Aorta (tissue), 5 donors: ENCODE results near the gene TERC. TPM values are rescaled to one million over a fixed set of nuclear protein-coding genes. Genes with fewer than 3 reads are reported as not detected.

Experiments used
- ATAC-seq: fragments of 200-7000 bp; cut with Tn5 transposase; one replicate; pipeline ENCODE4 v1.9.1; 2022; ENCODE audit warnings: moderate library complexity; ENCODE audit not compliant: low FRiP score
- DNase-seq, 2 donors: peaks; one replicate each; pipeline ENCODE4 v3.0.0-alpha.2; 2020
- H3K27ac ChIP-seq, 2 donors: one replicate each; pipeline ENCODE4 v1.5.1; 2013; ENCODE audit warnings: low read length in 2 of 2, mild to moderate bottlenecking in 2 of 2, moderate library complexity in 2 of 2, control low read depth in 1 of 2, inconsistent platforms in 1 of 2, low read depth in 1 of 2
- H3K27me3 ChIP-seq, 2 donors: one replicate each; pipeline ENCODE4 v1.6.1; 2013; ENCODE audit warnings: control low read depth in 1 of 2, low read length in 1 of 2, mild to moderate bottlenecking in 1 of 2, moderate library complexity in 1 of 2; ENCODE audit not compliant: insufficient read depth in 2 of 2, control insufficient read depth in 1 of 2
- H3K36me3 ChIP-seq, 2 donors: one replicate each; pipeline ENCODE4 v1.6.1; 2013; ENCODE audit warnings: control low read depth in 1 of 2, low read length in 1 of 2, mild to moderate bottlenecking in 1 of 2; ENCODE audit not compliant: insufficient read depth in 2 of 2, control insufficient read depth in 1 of 2
- H3K4me1 ChIP-seq, 2 donors: one replicate each; pipeline ENCODE4 v1.6.1; 2013; ENCODE audit warnings: low read length in 2 of 2, control low read depth in 1 of 2, mild to moderate bottlenecking in 1 of 2, moderate library complexity in 1 of 2; ENCODE audit not compliant: insufficient read depth in 2 of 2, control insufficient read depth in 1 of 2
- H3K4me3 ChIP-seq, 2 donors: one replicate each; pipeline ENCODE4 v1.5.1; 2013; ENCODE audit warnings: low read length in 2 of 2, control low read depth in 1 of 2, mild to moderate bottlenecking in 1 of 2
- H3K9me3 ChIP-seq: one replicate; pipeline ENCODE4 v1.6.1; 2013; ENCODE audit warnings: mild to moderate bottlenecking, low read length; ENCODE audit not compliant: control insufficient read depth
- WGBS, 2 donors: extraction: QIAGEN DNeasy Blood & Tissue Kit; methylation state at CpG; one replicate each; pipeline ENCODE4 v1.1.7; 2013; 5-methylcytosine and 5-hydroxymethylcytosine counted together
- intact Hi-C, 2 donors: fragments of 100-400 bp; cut with DNase I; formaldehyde crosslinking; loops; one replicate each; pipeline versions ENCODE4 v1.14.2 to v1.15.0; 2022
- polyA plus RNA-seq, 2 donors: library from polyadenylated mRNA; stranded (reverse); fragments of 200-250 nt; gene quantifications; one replicate each; pipeline ENCODE4 v1.2.3, GENCODE V29; 2013
- total RNA-seq, 2 donors: library from RNA; stranded (reverse); fragmentation: NEBNext Ultra II Directional; extraction: Animal tissue kit (Norgen Biotek cat#: 25700); gene quantifications; one replicate each; pipeline ENCODE4 v1.2.1, GENCODE V29; 2021
- donor health status: healthy with polysubstance abuse.
- donor health status: Bipolar disorder and iron deficiency.
- donor health status: DM: no; HTN: no; CAD: no.
- donor health status: DM: no; HTN: no; CAD: no.
- donor health status: DM: yes; HTN: yes; CAD: no.

TERC gene
- total and polyA plus RNA-seq, 4 donors = 12.4 TPM; not detected in 3

DNA sequence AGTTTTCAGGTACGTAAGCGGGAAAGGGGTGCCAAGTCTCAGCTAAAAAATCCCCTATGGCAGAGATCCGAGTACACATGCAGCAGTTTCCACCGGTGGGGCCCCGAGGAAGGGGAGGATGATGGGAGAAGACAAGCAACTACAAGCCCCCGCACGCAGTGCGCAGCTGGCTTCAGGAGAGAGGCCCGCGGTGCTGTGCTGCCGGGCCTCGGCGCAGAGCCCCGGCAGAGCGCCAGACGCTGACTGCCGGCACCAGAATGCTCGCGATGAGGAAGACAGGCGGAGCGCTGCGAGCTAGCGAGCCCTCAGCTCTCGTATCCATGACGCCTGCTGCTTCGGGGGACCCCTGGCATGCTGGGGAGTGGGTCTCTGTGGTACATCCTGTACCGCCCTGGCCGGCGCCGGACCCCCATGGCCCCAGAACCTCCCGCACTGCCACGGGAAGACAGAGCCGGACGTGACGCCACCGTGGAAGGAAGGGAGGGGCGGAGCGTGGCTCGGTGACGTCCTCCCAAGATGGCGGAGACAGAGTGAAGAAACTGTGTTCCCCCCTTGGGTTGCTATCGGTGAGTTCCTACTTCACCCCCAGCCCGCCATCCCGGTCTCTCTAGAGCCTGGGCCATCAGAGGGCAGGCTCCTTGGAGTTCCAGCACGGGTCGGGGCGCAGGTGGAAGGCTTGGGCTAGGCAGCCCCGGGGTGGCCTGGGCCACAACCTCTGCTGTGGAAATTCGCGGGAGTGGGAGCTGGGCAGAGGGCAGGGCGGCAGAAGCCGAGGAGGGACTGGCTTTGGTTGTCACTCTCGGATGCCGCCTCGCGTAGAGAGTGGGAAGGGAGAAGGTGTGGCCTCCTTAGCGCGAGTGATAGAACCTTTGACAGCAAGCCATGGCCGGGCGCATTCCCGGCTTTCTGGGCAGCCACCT is 8.3 kb upstream of the TERC start, which contains the start of gene MYNN:
Gene MYNN, plus strand, starts transcription at position 500 of the 920 bp plus-strand sequence. CDS start 900 bp downstream, outside the sequence.
- peak; percentile 95 to 97 for DNase-seq
- no peaks in the 10 kb centered on the region for H3K27me3 ChIP-seq
- H3K4me3 ChIP-seq = peak within 1 kb of the TSS; percentile 63 to 70
- H3K36me3 ChIP-seq = no peaks in the 10 kb centered on the region
- H3K4me1 ChIP-seq = peaks cover 0 to 5% of the 10 kb centered on the region in 2 donors
- 0% methylated on average over 56 to 61 of the region's 61 CpGs for WGBS, 2 donors
- intact Hi-C loops = no loop called here
- H3K27ac ChIP-seq = peak within 1 kb of the TSS; percentile 86 to 95
- H3K9me3 ChIP-seq = no peaks in the 10 kb centered on the region
- peak; percentile 96 for ATAC-seq

DNA sequence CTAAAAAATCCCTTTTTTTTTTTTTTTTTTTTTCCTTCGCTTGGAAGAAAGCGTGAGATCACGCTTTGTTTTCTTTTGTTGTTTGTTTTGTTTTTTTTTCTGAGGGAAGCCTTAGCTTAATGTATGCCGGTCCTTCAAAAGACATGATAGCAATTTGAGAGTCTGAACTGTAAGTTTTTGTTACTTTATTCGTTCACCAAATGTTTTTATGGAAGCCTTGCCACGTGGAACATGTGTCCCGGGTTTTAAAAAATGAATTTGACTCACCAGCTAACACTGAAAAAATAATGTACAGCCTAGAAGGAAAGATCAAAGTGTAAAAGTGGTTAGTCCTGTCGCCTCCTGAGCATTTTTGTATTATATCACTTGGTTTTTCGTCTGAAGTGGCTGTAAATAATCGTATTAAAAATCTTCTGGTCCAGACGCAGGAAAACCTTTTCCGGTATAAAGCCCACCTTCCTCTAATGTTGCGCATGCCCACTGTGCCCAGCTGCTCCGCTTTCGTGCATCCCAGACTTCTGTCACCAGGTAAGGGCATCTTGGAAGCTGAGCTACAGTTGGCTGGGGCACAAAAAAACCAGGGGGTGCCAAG is 7.5 kb upstream of the TERC start:
- no peaks in the 10 kb centered on the region for H3K36me3 ChIP-seq
- H3K4me1 ChIP-seq = peaks cover 0 to 5% of the 10 kb centered on the region in 2 donors
- peak; percentile 87 for ATAC-seq
- H3K9me3 ChIP-seq = no peaks in the 10 kb centered on the region
- intact Hi-C loops = no loop called here
- no peaks in the 10 kb centered on the region for H3K27me3 ChIP-seq
- peak overlapping the region; percentile 29 to 70 for H3K4me3 ChIP-seq
- peak; percentile 76 to 87 for DNase-seq
- WGBS, 2 donors = 0 to 1% methylated on average over 15 of the region's 15 CpGs
- H3K27ac ChIP-seq = peak overlapping the region; percentile 86 to 89

DNA sequence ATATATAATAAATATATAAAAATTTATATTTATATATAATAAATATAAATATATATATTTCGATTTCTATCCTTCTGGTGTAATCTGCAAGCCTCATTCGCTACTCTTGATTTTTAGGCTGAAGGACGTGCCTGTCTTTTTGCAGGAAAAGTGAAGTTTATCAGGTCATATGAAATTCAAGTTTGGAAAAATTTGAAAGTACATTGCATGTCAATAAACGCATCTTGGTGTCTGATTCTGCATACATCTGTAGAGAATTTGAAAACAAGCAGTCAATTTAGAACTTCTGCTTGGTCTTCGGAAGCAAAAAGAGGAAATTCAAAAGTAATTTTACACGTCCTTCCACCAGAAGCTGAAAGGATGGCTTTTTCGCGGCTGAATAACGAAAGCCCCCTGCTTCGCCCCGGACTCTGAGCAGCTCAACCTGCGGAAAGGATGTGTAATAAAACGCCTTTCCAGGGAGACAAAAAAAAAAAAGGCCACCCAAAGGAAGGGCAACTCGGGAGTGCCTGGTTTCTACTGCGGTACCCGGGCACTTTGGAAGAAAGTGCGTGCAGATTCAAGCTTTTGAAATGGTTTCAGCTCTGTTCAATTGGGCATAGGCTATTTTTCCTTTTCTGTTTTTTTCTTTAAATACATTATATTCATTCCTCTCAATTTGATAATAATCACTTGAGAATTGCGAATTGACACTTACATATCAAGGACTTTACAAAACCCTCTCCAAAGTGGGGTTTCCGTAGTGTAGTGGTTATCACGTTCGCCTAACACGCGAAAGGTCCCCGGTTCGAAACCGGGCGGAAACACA is 6.8 kb upstream of the TERC start:
- Histone ChIP-seq H3K4me1 (peaks cover 0 to 5% of the 10 kb centered on the region in 2 donors), H3K36me3 (no peaks in the 10 kb centered on the region), H3K9me3 (no peaks in the 10 kb centered on the region), H3K4me3 (peak overlapping the region; percentile 72 to 74), H3K27ac (peak overlapping the region in 1 of 2 donors; percentile 6), H3K27me3 (no peaks in the 10 kb centered on the region)
- intact Hi-C loops = no loop called here
- ATAC-seq (peak; percentile 83), DNase-seq (peak in 1 of 2 donors; percentile 59)
- 1% methylated on average over 27 of the region's 27 CpGs for WGBS, 2 donors

DNA sequence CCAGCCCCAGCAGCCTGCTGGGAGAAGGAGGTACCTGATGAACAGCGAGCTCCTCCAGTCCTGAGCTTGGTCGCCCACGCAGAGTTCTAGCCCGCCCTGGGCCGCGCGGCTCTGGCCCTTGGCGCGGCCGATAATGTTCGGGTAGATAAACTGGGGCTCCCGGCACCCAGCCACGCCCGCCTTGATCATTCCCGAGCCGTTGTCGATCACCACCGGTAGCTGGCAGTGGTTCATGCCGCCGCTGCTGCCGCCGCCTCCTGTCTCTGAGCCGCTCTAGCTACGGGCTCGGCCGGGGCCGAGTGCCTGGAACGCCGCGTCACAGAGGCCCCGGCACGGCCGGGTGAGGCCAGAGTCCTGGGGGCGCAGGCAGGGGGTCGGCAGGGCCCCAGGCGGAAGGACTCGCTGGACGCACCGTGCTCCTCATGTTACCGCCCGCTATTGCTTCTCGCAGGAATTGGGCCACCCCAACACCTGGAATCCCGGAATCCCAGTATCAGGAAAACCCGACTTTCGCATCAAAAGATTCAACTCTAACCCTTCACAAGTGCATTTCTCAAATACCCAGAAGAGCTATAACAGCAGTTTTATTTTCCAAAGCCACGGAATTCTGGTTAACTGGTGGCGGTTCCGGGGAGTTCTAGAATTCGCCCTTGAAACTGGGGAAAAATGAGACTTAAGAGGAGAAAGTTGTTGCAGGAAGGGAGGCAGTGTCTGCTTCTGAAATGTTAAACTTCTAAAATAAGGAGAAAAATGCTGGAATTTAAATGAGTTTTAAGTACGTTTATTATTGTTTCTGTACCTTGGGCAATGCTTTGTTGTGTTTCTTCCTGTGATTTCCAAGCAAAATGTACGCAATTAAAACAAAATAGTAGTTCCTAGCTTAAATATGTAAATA is 4.7 kb upstream of the TERC start, which contains the start of gene ACTRT3:
Gene ACTRT3, minus strand, starts transcription at position 275 of the 895 bp plus-strand sequence. Its CDS starts 41 bp downstream, at position 234.
- Histone ChIP-seq H3K9me3 (no peaks in the 10 kb centered on the region), H3K27me3 (no peaks in the 10 kb centered on the region), H3K27ac (peak within 1 kb of the TSS; percentile 71 to 83), H3K36me3 (no peaks in the 10 kb centered on the region), H3K4me3 (peak within 1 kb of the TSS; percentile 62 to 67), H3K4me1 (peaks cover 0 to 5% of the 10 kb centered on the region in 2 donors)
- WGBS, 2 donors = 1% methylated on average over 50 to 51 of the region's 51 CpGs
- ATAC-seq (peak; percentile 33), DNase-seq (peak; percentile 83 to 89)
- intact Hi-C loops = loop anchor here (5.0 to 10.0 kb wide), 5 partner anchors 102 to 1675 kb away; partner anchors contain the start of genes GOLIM4 (in 1 of the 2) and SEC62 (in 1 of the 2)

GRCh38 chr3:169764312-169764881 is 463 bp downstream of the TERC start:
- intact Hi-C loops = loop anchor here (5.0 to 10.0 kb wide), 5 partner anchors 200 to 1670 kb away; partner anchors contain the start of genes SEC62 (in 2 of the 2) and GOLIM4 (in 1 of the 2)
- DNase-seq = peak; percentile 87 to 88
- H3K4me1 ChIP-seq = no peaks in the 10 kb centered on the region
- no peaks in the 10 kb centered on the region for H3K36me3 ChIP-seq
- H3K9me3 ChIP-seq = no peaks in the 10 kb centered on the region
- no peaks in the 10 kb centered on the region for H3K27me3 ChIP-seq
- 0% methylated on average over 46 of the region's 46 CpGs for WGBS, 2 donors
- H3K27ac ChIP-seq = peak overlapping the region; percentile 97 to 99
- H3K4me3 ChIP-seq = peak overlapping the region; percentile 73 to 96
- ATAC-seq = peak; percentile 84

DNA sequence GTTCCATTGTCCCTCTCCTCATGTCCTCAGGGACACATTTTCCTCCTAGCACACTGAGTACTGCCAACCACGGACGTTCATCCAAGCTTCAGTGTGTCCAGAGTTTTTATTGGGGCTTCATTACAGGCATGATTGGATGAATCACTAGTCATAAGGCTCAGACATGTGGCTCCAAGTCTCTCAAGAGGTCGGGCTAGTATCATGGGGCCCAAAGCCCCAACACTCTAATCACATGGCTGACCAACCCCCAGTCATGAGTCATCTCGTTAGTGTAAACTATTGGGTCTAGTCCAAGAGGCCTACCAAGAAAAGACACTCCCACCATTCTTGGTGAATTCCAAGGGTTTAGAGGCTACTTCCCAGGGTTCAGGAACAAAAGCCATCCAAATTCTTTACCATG is 4.4 kb downstream of the TERC start:
- intact Hi-C loops = loop anchor here (5.0 to 10.0 kb wide), 5 partner anchors 204 to 1666 kb away; partner anchors contain the start of genes SEC62 (in 2 of the 2) and GOLIM4 (in 1 of the 2)
- no peaks in the 10 kb centered on the region for H3K9me3 ChIP-seq
- H3K36me3 ChIP-seq = no peaks in the 10 kb centered on the region
- no peak overlapping the region for H3K27ac ChIP-seq
- no peak for ATAC-seq
- no peaks in the 10 kb centered on the region for H3K4me1 ChIP-seq
- no peaks in the 10 kb centered on the region for H3K27me3 ChIP-seq
- H3K4me3 ChIP-seq = no peak overlapping the region
- WGBS, 2 donors = 85 to 87% methylated on average over 4 of the region's 4 CpGs
- DNase-seq = no peak

- intact Hi-C loops = no loop called here
- no peak overlapping the region for H3K4me3 ChIP-seq
- H3K27ac ChIP-seq = no peak overlapping the region
- no peaks in the 10 kb centered on the region for H3K4me1 ChIP-seq
- H3K27me3 ChIP-seq = no peaks in the 10 kb centered on the region
- 86% methylated on average over 2 of the region's 2 CpGs for WGBS, 2 donors
- DNase-seq (no peak), ATAC-seq (no peak)
- no peaks in the 10 kb centered on the region for H3K36me3 ChIP-seq
- H3K9me3 ChIP-seq = no peaks in the 10 kb centered on the region
Measured at GRCh38 chr3:169759256-169759655, 5.6 kb downstream of the TERC start.
